HCT116 (cell line): ENCODE measurements around the gene METRN. TPM values are rescaled to one million over a fixed set of nuclear protein-coding genes. Genes with fewer than 3 reads are reported as not detected.

Experiments
- ATAC-seq: fragments of 200-7000 bp; cut with Tn5 transposase; 2 replicates; pipeline ENCODE4 v1.9.1; 2020; ENCODE audit warnings: mild to moderate bottlenecking, moderate library complexity
- BruUV-seq: library from RNA; stranded (reverse); fragments of 400-500 nt; replicated peaks from 2 replicates; lab custom pipeline; 2021; lab: Mats Ljungman, UMichigan
- CTCF ChIA-PET: fragments of 300-600 bp; sonication (Branson Sonifier 250); formaldehyde crosslinking; loops from one replicate; lab custom pipeline; 2021; ENCODE audit warnings: antibody characterized with exemption; lab: Charles Lee
- POLR2A ChIA-PET: fragments of 300-600, 350-600 bp; sonication (Branson Sonifier 250); formaldehyde crosslinking; loops from one replicate; lab custom pipeline; 2021; ENCODE audit warnings: antibody characterized with exemption; lab: Charles Lee
- RAD21 ChIA-PET, 2 experiments: fragments of 300-600 bp; sonication (Branson Sonifier 250); formaldehyde crosslinking; loops; one replicate each; lab custom pipeline; 2023; ENCODE audit warnings: low total read pairs in 2 of 2; ENCODE audit not compliant: uncharacterized antibody in 2 of 2, unreplicated experiment in 2 of 2, low non-redundant PET in 1 of 2; lab: Charles Lee
- DNase-seq: peaks from one replicate; pipeline ENCODE4 v3.0.0-alpha.2; 2010; ENCODE audit warnings: low read depth, low spot score
- H2AFZ ChIP-seq: fragments of 200-600 bp; shearing (Covaris generic), sonication (generic); 2 replicates; pipeline ENCODE4 v1.6.1; 2017; ENCODE audit warnings: low read depth, mixed run types, mixed read lengths, antibody characterized with exemption, low read length; ENCODE audit not compliant: poor library complexity, severe bottlenecking
- H3K27ac ChIP-seq: 2 replicates; pipeline ENCODE4 v1.5.1; 2012; ENCODE audit warnings: low read depth, low read length
- H3K27me3 ChIP-seq: fragments of 200-600 bp; sonication (generic); 2 replicates; pipeline ENCODE4 v1.6.1; 2016; ENCODE audit warnings: mixed run types, low read length, mixed read lengths; ENCODE audit not compliant: insufficient read depth
- H3K36me3 ChIP-seq, 2 experiments: fragments of 200-500 bp in 1 of 2; fragments of 200-600 bp in 1 of 2; sonication (Bioruptor generic) in 1 of 2; sonication (generic) in 1 of 2; 2 replicates each; pipeline versions ENCODE4 v1.5.1 to v1.6.1; 2014 to 2016; ENCODE audit warnings: low read length in 2 of 2, inconsistent platforms in 1 of 2, mixed read lengths in 1 of 2, mixed run types in 1 of 2; ENCODE audit not compliant: insufficient read depth in 2 of 2, control insufficient read depth in 1 of 2
- H3K4me1 ChIP-seq, 2 experiments: fragments of 200-600 bp in 1 of 2; sonication (generic) in 1 of 2; 2 replicates each; pipeline versions ENCODE4 v1.5.1 to v1.6.1; 2012 to 2017; ENCODE audit warnings: low read length in 2 of 2, inconsistent platforms in 1 of 2, mild to moderate bottlenecking in 1 of 2, mixed read lengths in 1 of 2, mixed run types in 1 of 2, moderate library complexity in 1 of 2; ENCODE audit not compliant: insufficient read depth in 2 of 2, control insufficient read depth in 1 of 2
- H3K4me2 ChIP-seq: fragments of 200-600 bp; sonication (generic); 2 replicates; pipeline ENCODE4 v1.6.1; 2017; ENCODE audit warnings: mixed run types, low read length, mixed read lengths
- H3K4me3 ChIP-seq, 2 experiments: fragments of 200-600 bp in 1 of 2; sonication (generic) in 1 of 2; replicated peaks in 1 of 2; 2 replicates each; pipeline ENCODE4 v1.5.1; 2011 to 2016; ENCODE audit warnings: low read length in 2 of 2, control low read depth in 1 of 2, low read depth in 1 of 2, mild to moderate bottlenecking in 1 of 2, mixed read lengths in 1 of 2, mixed run types in 1 of 2
- H3K79me2 ChIP-seq: fragments of 200-600 bp; sonication (generic); 2 replicates; pipeline ENCODE4 v1.6.1; 2017; ENCODE audit warnings: mild to moderate bottlenecking, mixed run types, low read length, moderate library complexity, mixed read lengths; ENCODE audit not compliant: insufficient read depth
- H3K9ac ChIP-seq: fragments of 200-600 bp; sonication (generic); 2 replicates; pipeline ENCODE4 v1.6.1; 2016; ENCODE audit warnings: low read length, mixed read lengths
- H3K9me2 ChIP-seq: fragments of 200-600 bp; sonication (generic), shearing (Covaris generic); 2 replicates; pipeline ENCODE4 v1.6.1; 2017; ENCODE audit warnings: mixed run types, mild to moderate bottlenecking, moderate library complexity; ENCODE audit not compliant: insufficient read depth
- H3K9me3 ChIP-seq, 2 experiments: fragments of 200-500 bp in 1 of 2; fragments of 200-600 bp in 1 of 2; sonication (Bioruptor generic) in 1 of 2; sonication (generic) in 1 of 2; 2 replicates each; pipeline ENCODE4 v1.6.1; 2014 to 2017; ENCODE audit warnings: low read length in 2 of 2, mixed read lengths in 2 of 2, inconsistent platforms in 1 of 2, low read depth in 1 of 2, mild to moderate bottlenecking in 1 of 2, mixed run types in 1 of 2, moderate library complexity in 1 of 2; ENCODE audit not compliant: control insufficient read depth in 1 of 2, insufficient read depth in 1 of 2
- H4K20me1 ChIP-seq: fragments of 200-600 bp; sonication (generic), shearing (Covaris generic); 2 replicates; pipeline ENCODE4 v1.6.1; 2017; ENCODE audit warnings: mixed run types, mild to moderate bottlenecking, moderate library complexity; ENCODE audit not compliant: insufficient read depth
- ATF3 ChIP-seq: IDR thresholded peaks from 2 replicates; pipeline ENCODE4 v1.6.1; 2012
- CBX3 ChIP-seq: IDR thresholded peaks from 2 replicates; pipeline ENCODE4 v1.6.1; 2012; ENCODE audit warnings: low read depth
- CEBPB ChIP-seq: IDR thresholded peaks from 2 replicates; pipeline ENCODE4 v1.6.1; 2012; ENCODE audit warnings: low read depth
- CTCF ChIP-seq, 3 experiments: fragments of 200-600 bp in 1 of 3; sonication (generic) in 1 of 3; IDR thresholded peaks in 2 of 3; conservative IDR thresholded peaks in 1 of 3; 2 replicates each; pipeline ENCODE4 v1.5.1; 2012 to 2017; ENCODE audit warnings: low read depth in 2 of 3, low read length in 2 of 3, antibody characterized with exemption in 1 of 3, borderline replicate concordance in 1 of 3, control low read depth in 1 of 3, mild to moderate bottlenecking in 1 of 3, mixed read lengths in 1 of 3, mixed run types in 1 of 3, moderate library complexity in 1 of 3; ENCODE audit not compliant: insufficient read depth in 1 of 3
- EGR1 ChIP-seq: IDR thresholded peaks from 2 replicates; pipeline ENCODE4 v1.6.1; 2012; ENCODE audit warnings: low read depth
- ELF1 ChIP-seq: IDR thresholded peaks from 2 replicates; pipeline ENCODE4 v1.6.1; 2012; ENCODE audit warnings: low read depth, borderline replicate concordance
- EZH2 ChIP-seq: fragments of 200-600 bp; sonication (generic); IDR thresholded peaks from 2 replicates; pipeline ENCODE4 v1.6.1; 2017; ENCODE audit warnings: antibody characterized with exemption, mixed run types
- EZH2phosphoT487 ChIP-seq: fragments of 200-600 bp; IDR thresholded peaks from 2 replicates; pipeline ENCODE4 v1.6.1; 2018; ENCODE audit warnings: antibody characterized with exemption, borderline replicate concordance
- JUND ChIP-seq: IDR thresholded peaks from 2 replicates; pipeline ENCODE4 v1.6.1; 2012
- POLR2AphosphoS5 ChIP-seq: IDR thresholded peaks from 2 replicates; pipeline ENCODE4 v1.6.1; 2011; ENCODE audit warnings: mild to moderate bottlenecking, low read depth, low read length, moderate library complexity
- RAD21 ChIP-seq: IDR thresholded peaks from 2 replicates; pipeline ENCODE4 v1.6.1; 2012; ENCODE audit warnings: low read depth, mild to moderate bottlenecking
- REST ChIP-seq: IDR thresholded peaks from 2 replicates; pipeline ENCODE4 v1.6.1; 2012; ENCODE audit warnings: low read depth
- SP1 ChIP-seq: IDR thresholded peaks from 2 replicates; pipeline ENCODE4 v1.6.1; 2012; ENCODE audit warnings: low read depth
- SRF ChIP-seq: IDR thresholded peaks from 2 replicates; pipeline ENCODE4 v1.6.1; 2012; ENCODE audit warnings: low read depth
- TCF7L2 ChIP-seq: IDR thresholded peaks from 2 replicates; pipeline ENCODE4 v1.7.0; 2011; ENCODE audit warnings: borderline replicate concordance, inconsistent platforms; ENCODE audit not compliant: insufficient read depth, insufficient read length; ENCODE audit errors: extremely low read depth
- ZFX ChIP-seq: fragments of 450-650 bp; IDR thresholded peaks from 2 replicates; pipeline ENCODE4 v1.6.1; 2017
- ZNF274 ChIP-seq: fragments of 200-500 bp; sonication (Bioruptor generic); IDR thresholded peaks from 2 replicates; pipeline ENCODE4 v1.6.1; 2014; ENCODE audit warnings: mild to moderate bottlenecking, low read depth, low read length, inconsistent platforms
- intact Hi-C: fragments of 100-400 bp; cut with micrococcal nuclease; formaldehyde crosslinking; loops from 2 replicates; pipeline ENCODE4 v1.10.0; 2022
- total RNA-seq: library from RNA; stranded (reverse); gene quantifications from one replicate; pipeline ENCODE4 v1.2.1, GENCODE V29; 2021; ENCODE audit not compliant: unreplicated experiment

METRN gene
- total RNA-seq, 1 experiment from 2014 or later = 193 TPM

- RAD21 ChIA-PET = no interaction called here
- Histone ChIP-seq H4K20me1 (no peaks in the 10 kb centered on the region), H3K9me3 (no peaks in the 10 kb centered on the region), H3K4me2 (no peak overlapping the region), H3K4me3 (no peak overlapping the region), H3K79me2 (no peaks in the 10 kb centered on the region), H3K4me1 (peaks cover 0 to 7% of the 10 kb centered on the region in 2 experiments; a peak in 2 of 4 replicates), H3K9me2 (no peaks in the 10 kb centered on the region), H3K36me3 (no peaks in the 10 kb centered on the region), H2AFZ (no peak overlapping the region), H3K27ac (no peak overlapping the region), H3K9ac (no peak overlapping the region), H3K27me3 (no peaks in the 10 kb centered on the region)
- POLR2A ChIA-PET = no interaction called here
- ATAC-seq (no peak), DNase-seq (no peak)
- intact Hi-C loops = no loop called here
- no TSS peak for BruUV-seq
- TF ChIP-seq REST (no peak), EZH2 (no peak), SRF (no peak), CEBPB (no peak), ZNF274 (no peak), POLR2AphosphoS5 (no peak), ELF1 (no peak), EZH2phosphoT487 (no peak), JUND (no peak), TCF7L2 (no peak), CBX3 (no peak), CTCF (IDR thresholded peaks at IDR 0.05 in 2 of 3, conservative IDR thresholded peaks at IDR 0.05 in 1 of 3; ENCODE audit: borderline replicate concordance in 1 of 3, insufficient read depth in 1 of 3, low read depth in 2 of 3, low read length in 2 of 3) (no peak), EGR1 (no peak), ZFX (no peak), RAD21 (no peak), ATF3 (no peak), SP1 (no peak)
- CTCF ChIA-PET = interaction anchor here (1.6 kb wide), 1 partner anchor 36 kb away, joined by 3 read pairs; no protein-coding TSS in a partner anchor
Observed at GRCh38 chr16:747978-748746, 33.2 kb downstream of the METRN start.
